Esophagus mucosa (tissue), 1 donor: ENCODE results near the gene FEM1B. TPM values are rescaled to one million over a fixed set of nuclear protein-coding genes. Genes with fewer than 3 reads are reported as not detected.

Source experiments
- ATAC-seq: fragments of 200-7000 bp; cut with Tn5 transposase; one replicate; pipeline ENCODE4 v1.9.1; 2020
- total RNA-seq: library from RNA; stranded (reverse); gene quantifications from one replicate; pipeline ENCODE4 v1.2.4, GENCODE V29; 2023
- donor health status: DM: yes; HTN: yes; CAD: no.

FEM1B gene
- total RNA-seq, 1 donor from 2014 or later: 46.8 TPM

DNA sequence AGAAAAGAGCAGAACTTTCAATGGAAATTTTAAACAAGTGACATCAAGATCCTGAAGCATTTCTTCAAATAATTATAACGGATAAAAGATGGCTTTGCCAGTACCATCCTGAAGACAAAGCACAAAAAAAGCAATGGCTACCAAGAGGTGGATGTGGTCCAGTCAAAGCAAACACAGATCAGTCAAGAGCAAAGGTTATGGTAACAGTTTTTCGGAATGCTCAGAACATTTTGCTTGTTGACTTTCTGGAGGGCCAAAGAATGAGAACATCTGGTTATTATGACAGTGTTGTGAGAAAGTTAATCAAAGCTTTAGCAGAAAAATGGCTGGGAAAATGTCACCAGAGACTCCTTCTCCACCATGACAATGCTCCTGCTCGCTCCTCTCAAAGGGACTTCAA, 31.5 kb downstream of the FEM1B start:
- ATAC-seq: no peak

GRCh38 chr15:68310178-68310803, 32.7 kb downstream of the FEM1B start:
- no peak for ATAC-seq

GRCh38 chr15:68310804-68311463, 33.4 kb downstream of the FEM1B start:
- no peak for ATAC-seq

- no peak for ATAC-seq
Measured at GRCh38 chr15:68311464-68311835, 33.9 kb downstream of the FEM1B start.

DNA sequence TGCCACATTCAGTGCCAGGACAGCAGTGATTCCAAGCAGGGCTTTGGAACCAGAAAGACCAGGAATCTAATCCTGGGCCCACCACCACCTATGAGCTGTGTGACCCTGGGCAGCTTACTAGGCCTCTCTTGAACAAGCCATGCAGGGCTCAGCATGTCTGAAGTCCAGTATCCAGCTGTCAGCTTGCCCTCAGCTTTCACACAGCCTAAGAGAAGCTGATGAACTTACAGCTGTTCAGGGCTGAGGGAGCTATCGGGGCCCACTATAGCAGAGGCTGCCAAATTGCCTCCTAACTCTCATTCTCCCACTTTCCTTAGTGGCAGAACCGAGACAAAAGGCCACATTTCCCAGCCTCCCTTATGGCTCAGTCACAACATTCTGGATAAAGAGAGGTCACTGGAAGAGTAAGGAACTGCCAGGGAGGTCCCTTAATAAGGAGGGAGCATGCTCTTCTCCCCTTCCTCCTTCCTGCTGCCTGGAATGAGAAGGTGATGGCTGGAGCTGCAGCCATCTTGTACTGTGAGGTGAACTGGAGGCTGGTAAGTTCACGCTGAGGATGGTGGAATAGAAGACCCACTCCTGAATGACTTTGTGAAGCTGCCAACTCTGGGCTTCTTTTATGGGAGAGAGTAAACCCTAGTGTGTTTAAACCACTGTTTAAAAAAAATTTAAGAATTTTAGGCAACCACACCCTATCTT, 34.5 kb downstream of the FEM1B start:
- ATAC-seq: no peak

DNA sequence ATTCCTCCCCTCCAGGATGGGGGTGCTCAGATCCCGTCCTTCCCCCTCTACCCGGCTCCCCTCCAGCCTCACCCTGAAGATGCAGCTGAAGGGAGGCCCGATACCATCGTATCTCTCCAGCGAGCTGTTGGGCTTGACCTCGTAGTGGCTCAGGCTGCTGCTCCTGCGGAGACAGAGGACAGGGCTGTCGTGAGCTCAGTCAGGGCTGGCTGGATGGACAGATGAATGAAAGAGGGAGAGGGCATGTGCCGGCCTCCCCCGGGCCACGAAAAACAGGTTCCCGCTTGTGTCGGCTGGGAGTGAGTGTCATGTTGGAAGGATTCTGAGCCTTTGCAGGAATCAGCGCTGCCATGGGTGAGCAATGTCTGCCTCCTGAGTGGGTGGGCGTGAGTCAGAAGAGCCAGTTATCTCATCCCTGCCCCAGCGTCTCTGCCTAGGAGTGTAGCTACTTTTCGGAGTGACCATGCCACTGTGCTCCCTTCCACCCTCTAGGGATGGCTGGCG, 35.2 kb downstream of the FEM1B start:
- ATAC-seq: no peak

DNA sequence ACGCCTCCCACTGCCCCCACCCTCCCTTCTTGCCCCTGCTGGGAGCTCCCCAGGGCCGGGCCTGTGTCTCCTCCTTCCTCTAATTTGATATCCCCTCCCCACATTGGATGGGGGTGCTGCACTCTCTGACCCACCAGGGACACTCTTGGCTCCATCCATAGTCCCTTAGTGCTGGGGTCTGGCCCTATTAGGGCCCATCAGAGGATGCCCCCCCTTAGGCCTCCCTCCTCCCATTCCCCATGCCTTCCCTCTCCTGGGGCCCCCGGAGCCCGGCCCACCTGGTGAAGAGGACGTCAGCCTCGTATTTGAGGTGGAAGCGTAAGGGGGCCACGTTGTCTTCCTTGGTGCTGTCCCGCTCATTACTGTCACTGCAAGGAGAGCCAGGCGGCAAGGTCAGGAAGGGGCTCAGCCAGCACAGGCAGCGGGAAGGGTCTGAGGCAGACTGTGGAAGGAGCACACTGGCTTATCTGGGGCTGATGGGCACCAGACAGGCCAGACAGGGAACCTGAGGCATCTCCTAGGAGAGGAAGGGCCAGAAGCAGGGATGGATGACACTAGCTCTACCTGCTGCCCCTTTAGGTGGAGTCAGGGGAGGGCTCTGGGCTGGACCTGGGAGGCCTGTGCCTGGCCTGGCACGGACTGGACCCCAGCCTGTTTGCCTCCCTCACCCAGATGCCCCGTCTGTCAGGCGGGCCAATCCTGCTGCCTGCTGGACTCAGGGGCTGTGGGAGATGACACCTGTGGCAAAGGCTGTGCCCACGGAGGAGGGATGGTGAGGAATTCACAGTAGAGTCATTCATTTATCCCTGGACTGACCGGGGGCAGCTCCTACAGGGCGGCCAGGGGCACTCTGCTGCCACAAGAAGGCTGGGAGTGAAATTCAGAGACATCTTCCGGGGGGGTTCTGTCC, 36.2 kb downstream of the FEM1B start:
- no peak for ATAC-seq

GRCh38 chr15:68314563-68314962, 37.0 kb downstream of the FEM1B start:
- ATAC-seq: no peak

- no peak for ATAC-seq
Measured at GRCh38 chr15:68315035-68315434, 37.5 kb downstream of the FEM1B start.

GRCh38 chr15:68315495-68316031, 38.0 kb downstream of the FEM1B start:
- no peak for ATAC-seq

DNA sequence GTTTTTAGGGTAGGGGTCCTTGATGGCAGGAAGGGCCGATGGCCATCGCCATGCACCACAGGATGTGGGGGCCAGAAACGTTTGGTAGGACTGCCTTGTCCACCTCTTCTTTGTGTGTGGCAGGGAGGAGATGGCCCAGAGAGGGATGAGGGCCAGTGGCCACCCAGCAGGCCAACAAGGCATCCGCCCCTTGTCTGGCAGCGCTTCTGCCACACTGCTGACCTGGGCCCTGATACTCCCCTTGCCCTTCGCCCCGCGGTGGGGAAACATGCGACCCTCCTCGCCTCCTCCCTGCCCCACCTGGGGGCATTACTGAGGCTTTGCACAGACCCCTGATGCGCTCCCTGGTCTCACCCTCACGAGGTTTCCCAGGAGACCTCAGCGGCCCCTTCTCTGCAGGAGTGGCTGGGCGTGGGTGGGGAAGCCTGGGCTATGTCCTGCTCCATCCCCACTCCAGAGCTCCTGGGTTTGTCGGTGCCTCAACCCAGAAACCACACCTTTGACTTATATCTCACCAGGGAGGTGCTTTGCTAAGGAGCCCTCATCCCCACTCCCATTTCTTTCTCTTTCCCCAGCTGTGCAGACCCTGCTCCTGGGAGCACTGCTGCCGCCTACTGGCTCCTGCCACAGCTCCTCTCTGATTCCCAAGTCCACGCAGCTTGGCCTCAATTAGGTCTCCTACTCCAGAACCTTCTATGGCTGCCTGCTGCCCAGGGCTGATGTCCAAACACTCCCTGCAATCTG, 38.7 kb downstream of the FEM1B start:
- ATAC-seq: no peak

DNA sequence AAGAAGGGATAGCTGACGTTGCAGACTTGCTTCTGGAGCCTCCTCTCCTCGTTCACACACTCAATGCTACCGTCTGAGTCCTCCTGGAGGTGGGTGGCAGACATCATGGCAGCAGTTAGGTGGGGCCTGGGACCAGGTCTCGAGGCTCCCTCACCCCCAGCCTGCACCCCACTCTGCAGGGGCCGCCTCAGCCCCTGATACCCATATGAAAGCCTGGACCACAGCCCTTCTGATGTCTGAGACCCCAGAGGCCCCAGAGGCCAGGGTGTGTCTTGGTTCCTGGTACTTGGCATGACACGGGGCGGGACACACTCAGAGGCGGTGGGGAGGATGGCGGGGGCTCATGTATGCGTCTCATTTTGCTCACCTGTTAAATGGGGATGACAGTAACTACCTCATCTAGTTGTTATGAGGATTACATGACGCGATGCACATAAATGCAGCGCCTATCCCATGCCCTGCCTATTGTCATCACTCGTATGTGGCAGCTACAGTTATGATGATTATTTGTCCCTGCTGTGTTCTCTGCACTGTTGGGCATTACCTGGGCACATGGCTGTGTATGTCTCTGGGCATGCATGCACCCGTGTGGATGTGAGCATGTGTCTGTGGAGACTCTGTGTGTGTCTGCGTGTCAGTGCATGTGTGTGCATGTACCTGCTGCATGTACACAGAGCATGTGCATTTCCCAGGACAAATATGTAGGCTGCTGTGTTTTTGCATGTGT, 39.9 kb downstream of the FEM1B start:
- ATAC-seq: no peak

GRCh38 chr15:68318008-68318835, 40.7 kb downstream of the FEM1B start:
- no peak for ATAC-seq

DNA sequence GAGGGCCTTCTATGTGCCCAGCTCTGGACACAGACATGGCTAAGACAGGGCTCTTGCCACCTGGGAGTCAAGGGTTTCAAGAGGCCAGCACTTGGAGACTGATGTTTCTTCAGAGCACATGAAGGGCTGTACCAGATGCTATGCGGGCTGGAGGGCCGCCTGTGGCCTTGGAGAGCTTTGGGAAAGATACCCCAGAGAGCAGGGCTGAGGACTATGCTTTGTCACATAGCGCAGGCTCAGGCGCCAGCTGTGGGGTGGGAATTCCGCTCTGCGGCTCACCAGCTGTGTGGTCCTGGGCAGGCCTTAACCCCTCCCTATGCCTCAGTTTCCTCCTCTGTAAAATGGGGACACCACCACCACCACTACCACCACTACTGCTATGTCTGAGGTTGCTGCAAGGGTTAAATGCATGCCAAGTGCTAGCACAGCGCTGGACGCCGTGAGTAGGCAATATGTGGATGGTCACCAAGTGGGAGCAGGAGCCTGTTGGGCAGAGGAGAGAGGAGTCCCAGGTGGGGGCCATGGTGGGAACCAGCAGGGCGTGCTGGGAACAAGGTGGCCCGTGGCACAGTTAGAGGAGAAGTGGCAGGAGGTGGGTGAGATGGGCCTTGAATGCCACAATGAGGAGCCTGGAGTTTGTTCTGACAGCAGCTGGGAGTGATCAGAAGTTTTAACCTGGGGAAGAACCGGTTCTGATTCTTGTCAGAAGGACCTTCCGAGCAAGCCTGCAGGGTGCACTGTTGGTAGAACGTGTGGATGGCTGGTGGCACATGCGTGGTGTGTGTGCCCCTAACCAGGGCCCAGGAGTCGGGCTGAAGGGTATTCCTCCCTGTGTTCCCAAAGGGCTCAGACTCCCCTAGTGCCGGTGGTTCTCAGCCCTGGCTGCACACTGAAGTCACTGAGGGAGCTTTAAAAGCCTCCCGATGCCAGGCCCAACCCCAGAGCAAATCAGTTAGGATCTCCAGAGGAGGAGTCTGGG, 41.7 kb downstream of the FEM1B start:
- no peak for ATAC-seq

- no peak for ATAC-seq
Measured at GRCh38 chr15:68319997-68320396, 42.5 kb downstream of the FEM1B start.

GRCh38 chr15:68321229-68321628, 43.7 kb downstream of the FEM1B start:
- no peak for ATAC-seq

- ATAC-seq: no peak
Measured at GRCh38 chr15:68322796-68323195, 45.3 kb downstream of the FEM1B start.

GRCh38 chr15:68325726-68326125, 48.2 kb downstream of the FEM1B start:
- ATAC-seq: no peak
